Measurements from ENCODE around the gene SPRN. TPM values are rescaled to one million over a fixed set of nuclear protein-coding genes. Genes with fewer than 3 reads are reported as not detected.
A peak's percentile ranks its signal among the peaks of the same experiment; 100 is the strongest.
"Not testable (repeated sequence)": the region's sequence is repeated elsewhere in the genome, so short reads cannot be mapped to it uniquely, and the experiment has no call there.

Gene SPRN
- total and polyA plus RNA-seq, 2 of the 4 experiments (the other 2 are of a cell fraction), result 0.36 to 2.3 TPM

- Histone ChIP-seq H3K4ac (ENCODE audit: low read depth, low read length) (no peak overlapping the region), H3K4me2 (ENCODE audit: low read depth, low read length) (no peak overlapping the region), H2BK20ac (ENCODE audit: low read depth, low read length) (no peak overlapping the region), H3K4me3 (ENCODE audit: insufficient read depth, low read depth, low read length) (no peak overlapping the region), H4K8ac (ENCODE audit: low read depth in 2 of 2, low read length in 2 of 2) (no peak overlapping the region), H2BK5ac (ENCODE audit: low read depth, low read length, poor library complexity, severe bottlenecking) (no peak overlapping the region), H2BK120ac (ENCODE audit: low read depth, low read length) (no peak overlapping the region), H3K14ac (replicated peaks; ENCODE audit: low read depth, low read length) (no peak overlapping the region), H3K27me3 (ENCODE audit: control insufficient read depth, insufficient read depth, low read length) (no peaks in the 10 kb centered on the region), H2AK9ac (replicated peaks; ENCODE audit: low read depth, low read length, poor library complexity) (peak overlapping the region; percentile 28), H3K23ac (ENCODE audit: low read depth, low read length) (no peak overlapping the region), H3K27ac (ENCODE audit: insufficient read depth, low read length) (no peak overlapping the region), H3K56ac (ENCODE audit: extremely low read depth, insufficient read depth, low read length) (no peak overlapping the region), H3K36me3 (ENCODE audit: control insufficient read depth, insufficient read depth, low read length) (peaks cover 14% of the 10 kb centered on the region), H3K79me1 (ENCODE audit: low read depth in 1 of 2, low read length in 2 of 2) (no peaks in the 10 kb centered on the region), H2AK5ac (ENCODE audit: low read depth, low read length) (no peak overlapping the region), H3K9me3 (ENCODE audit: control insufficient read depth, insufficient read depth, low read length) (no peaks in the 10 kb centered on the region), H4K20me1 (ENCODE audit: insufficient read depth, low read length) (no peaks in the 10 kb centered on the region), H3K9ac (ENCODE audit: low read depth, low read length) (no peak overlapping the region), H3K9me1 (ENCODE audit: insufficient read depth, low read length) (no peaks in the 10 kb centered on the region; the same call in 1 of the 2 replicates), H4K5ac (ENCODE audit: low read depth, low read length) (no peak overlapping the region), H4K91ac (ENCODE audit: insufficient read depth, low read depth, low read length) (no peak overlapping the region), H3K4me1 (ENCODE audit: control insufficient read depth, insufficient read depth, low read length) (no peaks in the 10 kb centered on the region), H3K18ac (ENCODE audit: low read depth, low read length) (no peak overlapping the region), H2BK15ac (ENCODE audit: low read depth, low read length) (no peak overlapping the region), H2AFZ (replicated peaks; ENCODE audit: low read length, poor library complexity) (no peak overlapping the region)
- no peak for ATAC-seq (ENCODE audit: low read depth)
- DNase-seq, result no peak
- CTCF ChIA-PET, result no interaction called here
- WGBS, 2 experiments (ENCODE audit: extremely low coverage in 2 of 2, insufficient read length in 1 of 2), result 90% methylated on average over 14 of the region's 17 CpGs; no CpG with 5 or more reads in 1 of the 2 experiments
- in situ Hi-C loops (cut with MboI; ENCODE audit: low sequenced_read_pairs) (no loop called here), dilution Hi-C loops (cut with HindIII; ENCODE audit: low sequenced_read_pairs, unreplicated experiment) (no loop called here), intact Hi-C loops (cut with micrococcal nuclease) (no loop called here)
- POLR2A ChIA-PET (ENCODE audit: unreplicated experiment), result interaction anchor here (0.6 kb wide), 1 partner anchor 129 kb away, joined by 4 read pairs; no protein-coding TSS in a partner anchor
- no TSS peak for BruUV-seq (replicated peaks)
- no peak for TF ChIP-seq SMC3 (IDR thresholded peaks at IDR 0.05; ENCODE audit: low read depth, low read length)
Measured at GRCh38 chr10:133388236-133388972, 36.0 kb downstream of the SPRN start.

DNA sequence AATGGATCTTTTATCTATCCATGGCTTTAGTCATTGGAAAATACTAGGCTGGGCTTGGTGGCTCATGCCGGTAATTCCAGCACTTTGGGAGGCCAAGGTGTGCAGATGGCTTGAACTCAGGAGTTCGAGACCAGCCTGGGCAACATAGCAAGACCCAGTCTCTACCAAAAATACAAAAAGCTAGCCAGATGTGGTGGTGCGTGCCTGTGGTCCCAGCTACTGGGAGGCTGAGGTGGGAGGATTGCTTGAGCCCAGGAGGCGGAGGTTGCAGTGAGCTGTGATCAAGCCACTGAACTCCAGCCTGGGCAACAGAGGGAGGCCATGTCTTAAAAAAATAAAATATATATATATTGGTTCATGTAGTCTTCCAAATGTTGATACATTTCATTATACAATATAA is 37.5 kb downstream of the SPRN start:
- BruUV-seq (replicated peaks); CTCF ChIA-PET; H3K23ac ChIP-seq (ENCODE audit: low read depth, low read length); H3K14ac ChIP-seq (replicated peaks; ENCODE audit: low read depth, low read length); H4K8ac ChIP-seq (ENCODE audit: low read depth in 2 of 2, low read length in 2 of 2); DNase-seq; ATAC-seq (ENCODE audit: low read depth); H3K9ac ChIP-seq (ENCODE audit: low read depth, low read length); H3K4me1 ChIP-seq (ENCODE audit: control insufficient read depth, insufficient read depth, low read length); H2AK5ac ChIP-seq (ENCODE audit: low read depth, low read length); H3K4me2 ChIP-seq (ENCODE audit: low read depth, low read length); H2AFZ ChIP-seq (replicated peaks; ENCODE audit: low read length, poor library complexity); H3K79me1 ChIP-seq (ENCODE audit: low read depth in 1 of 2, low read length in 2 of 2); H4K20me1 ChIP-seq (ENCODE audit: insufficient read depth, low read length); H3K18ac ChIP-seq (ENCODE audit: low read depth, low read length); H3K9me1 ChIP-seq (ENCODE audit: insufficient read depth, low read length); H4K5ac ChIP-seq (ENCODE audit: low read depth, low read length); H2BK120ac ChIP-seq (ENCODE audit: low read depth, low read length); H2BK5ac ChIP-seq (ENCODE audit: low read depth, low read length, poor library complexity, severe bottlenecking); H3K56ac ChIP-seq (ENCODE audit: extremely low read depth, insufficient read depth, low read length); H2AK9ac ChIP-seq (replicated peaks; ENCODE audit: low read depth, low read length, poor library complexity); intact Hi-C loops (cut with micrococcal nuclease); H3K27me3 ChIP-seq (ENCODE audit: control insufficient read depth, insufficient read depth, low read length); H3K4me3 ChIP-seq (ENCODE audit: insufficient read depth, low read depth, low read length); H2BK20ac ChIP-seq (ENCODE audit: low read depth, low read length); H4K91ac ChIP-seq (ENCODE audit: insufficient read depth, low read depth, low read length); H3K4ac ChIP-seq (ENCODE audit: low read depth, low read length); H3K9me3 ChIP-seq (ENCODE audit: control insufficient read depth, insufficient read depth, low read length); dilution Hi-C loops (cut with HindIII; ENCODE audit: low sequenced_read_pairs, unreplicated experiment); H3K27ac ChIP-seq (ENCODE audit: insufficient read depth, low read length); POLR2A ChIA-PET (ENCODE audit: unreplicated experiment); H2BK15ac ChIP-seq (ENCODE audit: low read depth, low read length); in situ Hi-C loops (cut with MboI; ENCODE audit: low sequenced_read_pairs): not testable (repeated sequence)
- H3K36me3 ChIP-seq (ENCODE audit: control insufficient read depth, insufficient read depth, low read length), result peaks cover 15% of the 10 kb centered on the region
- 100% methylated on average over 1 of the region's 4 CpGs; no CpG with 5 or more reads in 1 of the 2 experiments for whole genome bisulfite sequencing, 2 experiments (ENCODE audit: extremely low coverage in 2 of 2, insufficient read length in 1 of 2)

Data from IMR-90 (cell line).